ENCODE results near the gene RNF146.
A peak's percentile ranks its signal among the peaks of the same experiment; 100 is the strongest.
"Not testable (repeated sequence)": the region's sequence is repeated elsewhere in the genome, so short reads cannot be mapped to it uniquely, and the experiment has no call there.

RNF146 gene

DNA sequence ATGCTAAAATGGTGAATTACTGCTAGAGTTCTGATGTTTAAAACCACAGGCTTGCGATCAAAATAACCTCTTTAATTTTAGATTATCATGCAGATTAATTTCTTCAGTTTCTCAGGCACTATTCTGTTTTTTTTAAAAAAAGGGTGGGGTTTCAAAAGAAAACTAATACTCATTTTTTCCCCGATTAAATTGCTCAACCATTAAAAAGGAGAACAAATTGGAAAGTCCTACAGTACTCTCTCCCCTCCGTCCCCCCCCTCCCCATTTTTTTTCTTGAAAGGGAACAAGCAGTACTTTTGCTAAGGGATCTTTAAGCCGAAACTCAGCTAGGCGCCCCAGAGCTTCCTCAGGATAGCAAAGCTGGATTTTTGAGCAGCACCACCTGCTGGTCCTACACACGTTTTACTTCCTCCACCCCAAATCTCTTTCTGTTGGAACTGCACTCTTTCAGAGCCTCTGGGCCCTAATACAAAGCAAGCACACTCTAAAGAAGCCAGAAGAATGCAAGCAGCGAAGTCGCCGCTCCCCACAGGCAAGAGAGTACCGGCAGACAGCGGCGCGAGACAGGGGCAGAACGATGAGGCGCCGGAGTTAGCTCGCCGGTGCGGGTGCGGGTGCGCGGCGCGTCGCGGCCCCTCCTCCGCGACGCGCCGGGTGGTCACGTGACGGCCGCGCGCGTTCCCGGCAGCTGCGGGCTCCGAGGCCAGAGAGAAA lies at the start of gene RNF146:
TSS of gene RNF146 (plus strand) at position 687 of the 714 bp plus-strand sequence. CDS start 13,475 bp downstream, outside the sequence.
- DNase-seq (ENCODE audit: low read depth): peak; percentile 37

- DNase-seq (ENCODE audit: low read depth): no peak
These were observed 46.8 kb upstream of the RNF146 start for GRCh38 chr6:127219869-127220268.

DNA sequence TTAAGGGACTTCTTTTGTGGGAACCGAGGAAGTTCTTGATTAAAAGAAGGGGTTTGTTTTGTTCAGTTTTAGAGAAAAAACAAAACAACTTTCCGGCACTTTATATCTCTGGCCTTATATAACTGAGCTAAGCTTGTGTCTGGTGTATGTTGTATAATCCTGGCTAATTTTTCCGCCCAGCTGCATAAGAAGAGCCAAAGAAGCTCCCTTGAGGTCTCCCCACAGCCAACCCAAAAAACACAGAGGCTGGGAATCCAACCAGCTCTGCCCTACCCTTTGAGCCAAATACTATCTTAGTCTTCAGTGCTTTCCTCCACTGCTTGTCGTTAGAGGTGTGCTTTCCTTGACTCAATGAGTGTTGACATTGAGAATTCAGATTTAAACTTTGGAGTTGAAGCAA lies 45.5 kb upstream of the RNF146 start:
- DNase-seq (ENCODE audit: low read depth): no peak

DNA sequence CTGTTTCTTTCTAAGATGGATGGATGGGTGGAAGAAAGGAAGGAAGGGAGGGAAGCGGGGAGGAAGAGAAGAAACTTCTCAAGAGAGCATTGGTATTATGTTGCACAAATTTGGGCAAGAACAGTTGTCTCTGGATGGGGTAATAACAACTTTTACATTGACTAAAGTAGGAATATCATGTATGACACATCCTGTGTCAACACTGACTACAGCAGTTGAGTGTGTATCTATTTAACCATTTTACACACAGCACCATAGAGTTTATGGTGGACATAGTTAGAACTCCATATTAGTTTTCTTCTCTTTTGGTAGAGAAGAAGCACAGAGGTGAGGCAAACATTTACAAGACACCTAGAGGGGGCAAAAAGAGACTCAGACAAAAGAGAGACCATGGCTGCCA lies 44.2 kb upstream of the RNF146 start:
- DNase-seq (ENCODE audit: low read depth): no peak

DNA sequence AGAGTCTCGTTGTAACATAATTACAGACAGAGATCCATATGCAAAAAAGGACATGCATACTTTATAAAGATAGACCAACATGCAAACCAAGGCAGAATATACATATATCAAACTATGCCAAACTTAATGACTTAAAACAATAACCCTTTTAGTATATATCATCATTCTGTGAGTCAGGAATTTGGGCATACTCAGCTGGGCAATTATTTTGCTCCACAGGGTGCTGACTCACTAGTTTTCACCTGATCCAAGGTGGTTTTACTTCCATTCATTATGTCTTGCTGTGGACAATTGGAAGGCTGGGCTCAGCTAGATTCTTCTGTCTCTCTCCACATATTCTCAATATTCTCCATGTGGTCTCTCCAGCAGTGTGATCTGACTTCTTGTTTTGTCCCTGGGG lies 41.2 kb upstream of the RNF146 start:
- no peak for DNase-seq (ENCODE audit: low read depth)

GRCh38 chr6:127233819-127234218 lies 32.8 kb upstream of the RNF146 start:
- DNase-seq (ENCODE audit: low read depth): not testable (repeated sequence)

DNA sequence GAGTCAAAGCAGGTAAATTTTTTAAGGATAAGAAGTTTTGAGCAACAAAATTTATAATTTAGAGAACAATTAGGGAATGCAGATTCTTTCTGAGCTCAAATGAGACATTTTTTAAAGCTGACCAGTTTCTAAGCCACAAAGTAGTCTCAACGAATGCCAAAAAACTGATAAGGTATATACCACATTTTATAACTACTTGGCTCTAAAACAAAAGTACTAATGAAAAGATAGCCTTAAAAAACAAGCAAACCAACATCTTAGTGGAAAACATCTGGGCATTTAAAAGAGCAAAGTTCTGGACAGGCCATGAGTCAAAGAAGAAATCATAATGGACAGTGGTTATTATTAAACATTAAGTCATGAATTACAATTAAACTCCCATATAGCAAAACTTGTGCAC lies 23.2 kb upstream of the RNF146 start:
- DNase-seq (ENCODE audit: low read depth): no peak

DNA sequence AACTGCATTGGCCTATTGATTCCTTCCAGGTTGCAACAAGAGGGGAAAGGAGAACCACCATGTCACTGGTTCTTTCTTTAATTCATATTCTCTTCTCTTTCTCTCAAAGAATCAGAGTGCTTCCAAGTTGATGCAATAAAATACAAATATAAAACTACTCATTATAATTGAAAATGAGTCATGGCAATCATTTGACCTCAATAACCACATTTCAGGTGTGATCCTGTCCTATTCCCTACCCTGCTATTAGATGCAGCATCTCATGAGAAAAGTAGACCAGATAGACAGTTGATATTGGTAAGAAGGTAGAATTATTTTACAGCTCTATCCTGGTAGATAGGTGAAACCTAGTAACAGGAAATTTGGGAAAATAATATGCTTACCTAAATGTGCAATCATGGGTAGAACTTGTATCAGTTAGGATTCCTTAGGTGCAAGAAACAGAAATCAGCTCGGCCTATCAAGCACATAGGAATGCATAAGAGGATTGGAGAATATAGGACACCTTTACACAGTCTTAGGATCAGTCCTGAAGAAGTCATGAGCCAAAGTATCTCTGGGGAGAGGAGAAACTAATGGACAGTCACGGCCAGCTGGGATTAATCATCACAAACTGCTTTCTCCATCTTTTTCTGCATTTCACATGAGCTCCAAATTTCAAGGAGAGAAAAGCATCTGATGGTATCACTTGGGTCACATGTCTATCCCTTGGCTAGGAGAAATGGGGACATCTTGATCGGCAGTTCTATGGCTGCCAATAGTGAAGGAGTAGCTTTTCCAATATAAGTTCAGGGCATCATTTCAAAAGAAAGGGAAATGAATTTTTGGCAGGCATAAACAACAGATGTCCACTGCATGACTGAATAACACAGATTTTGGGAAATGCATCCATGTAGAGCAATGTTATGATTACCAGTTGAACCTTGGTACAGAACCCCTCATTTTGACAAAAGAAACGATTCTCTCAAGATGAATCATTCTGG lies 19.3 kb upstream of the RNF146 start:
- no peak for DNase-seq (ENCODE audit: low read depth)

DNA sequence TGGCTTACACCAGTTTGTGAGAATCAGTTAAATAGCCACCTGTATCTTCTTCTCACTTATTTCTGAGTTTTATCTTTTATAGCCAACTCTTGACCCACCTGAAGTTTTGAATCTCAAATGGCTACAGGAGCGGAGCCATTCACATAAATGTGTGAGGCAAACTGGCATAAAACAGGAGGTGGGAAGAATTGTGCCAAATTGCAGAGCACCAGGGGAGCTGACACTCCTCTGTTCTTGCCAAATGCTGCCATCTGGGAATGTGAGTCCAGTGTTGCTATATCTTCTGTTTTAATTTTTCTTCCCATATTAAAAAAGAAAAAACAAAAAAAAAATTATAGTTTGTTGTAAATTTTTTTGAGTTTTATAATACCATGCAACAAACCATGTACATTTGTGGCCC lies 17.0 kb upstream of the RNF146 start:
- DNase-seq (ENCODE audit: low read depth): no peak

DNA sequence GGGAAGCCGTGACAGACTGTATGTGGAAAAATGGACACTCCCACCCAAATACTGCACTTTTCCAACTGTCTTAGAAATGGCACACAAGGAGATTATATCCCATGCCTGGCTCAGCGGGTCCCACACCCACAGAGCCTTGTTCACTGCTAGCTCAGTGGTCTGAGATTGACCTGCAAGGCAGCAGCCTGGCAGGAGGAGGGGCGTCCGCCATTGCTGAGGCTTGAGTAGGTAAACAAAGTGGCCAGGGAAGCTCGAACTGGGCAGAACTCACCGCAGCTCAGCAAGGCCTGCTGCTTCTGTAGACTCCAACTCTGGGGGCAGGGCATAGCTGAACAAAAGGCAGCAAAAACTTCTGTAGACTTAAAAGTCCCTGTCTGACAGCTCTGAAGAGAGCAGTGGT lies 11.4 kb upstream of the RNF146 start:
- no peak for DNase-seq (ENCODE audit: low read depth)

DNA sequence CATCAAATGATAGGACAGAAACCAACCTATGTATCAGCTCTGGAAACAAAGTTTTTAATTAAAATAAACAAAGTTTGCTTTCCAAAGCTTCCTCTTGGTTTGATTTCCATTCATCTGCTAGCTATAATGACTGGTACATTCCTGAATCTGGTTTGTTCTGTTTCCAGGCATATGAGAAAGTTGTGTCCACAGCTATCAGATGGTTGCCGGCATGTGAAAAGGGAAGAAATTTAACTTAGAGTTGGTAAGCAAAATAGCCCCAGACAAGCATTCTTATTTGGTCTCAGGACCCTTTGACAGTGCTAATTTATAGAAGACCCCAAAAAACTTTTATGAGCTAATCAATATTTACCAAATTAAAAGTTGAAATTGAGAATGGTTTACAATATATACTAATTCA lies 3.8 kb upstream of the RNF146 start:
- no peak for DNase-seq (ENCODE audit: low read depth)

DNA sequence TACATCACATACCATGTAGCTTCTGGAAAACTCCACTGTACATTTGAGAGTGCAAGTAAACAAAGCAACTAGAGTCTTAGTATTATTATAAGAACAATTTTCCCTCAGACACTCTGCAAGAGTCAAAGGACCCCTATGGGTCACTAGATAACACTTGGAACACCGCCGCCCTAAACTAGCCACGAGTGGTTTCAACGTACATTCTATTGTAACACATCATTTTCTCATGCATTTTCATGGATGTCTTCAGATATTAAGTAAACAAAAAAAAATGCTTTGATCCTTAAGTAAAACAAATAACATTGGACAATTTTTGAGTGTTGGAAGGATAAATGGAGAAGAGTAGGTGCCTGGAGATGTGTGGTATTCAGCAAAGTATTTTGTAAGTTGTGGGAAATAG lies 3.2 kb upstream of the RNF146 start:
- DNase-seq (ENCODE audit: low read depth): no peak

DNA sequence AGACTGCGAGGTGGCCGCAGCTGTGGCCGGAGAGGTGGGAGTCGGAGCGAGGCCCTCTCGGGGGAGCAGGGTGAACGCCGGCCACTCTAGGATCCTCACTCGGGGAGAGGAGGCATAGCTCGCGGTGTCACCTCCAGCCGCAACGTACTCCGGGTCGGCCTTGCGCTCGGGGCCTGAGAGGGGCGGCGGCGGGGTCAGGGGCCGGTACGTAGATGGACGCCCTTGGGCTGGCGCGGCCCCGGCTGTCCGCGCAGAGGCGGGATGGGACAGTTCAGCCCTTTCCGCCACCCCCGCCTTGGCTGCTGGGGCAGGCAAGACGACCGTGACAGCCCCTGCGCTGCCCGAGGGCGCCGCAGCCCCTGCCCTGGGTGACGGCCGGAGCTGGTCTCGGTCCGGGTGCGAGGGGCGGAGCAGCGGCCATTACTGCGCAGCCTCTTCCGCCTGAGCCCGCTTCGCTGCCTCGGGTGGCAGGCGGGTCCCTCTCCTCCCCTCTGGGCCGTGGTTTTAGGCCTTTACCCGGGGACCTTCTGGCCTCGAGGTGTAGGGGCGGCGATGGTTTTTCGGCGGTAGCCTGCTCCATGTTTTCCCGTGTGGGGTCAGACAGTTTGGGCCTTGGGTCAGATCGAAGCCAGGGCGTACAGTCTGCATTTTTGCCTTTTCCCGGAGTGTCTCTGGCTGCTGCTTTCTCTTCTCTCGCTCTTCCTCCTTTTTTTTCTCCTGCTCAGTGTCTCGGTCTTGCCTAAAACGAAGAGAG lies 405 bp downstream of the RNF146 start:
- peak; percentile 13 for DNase-seq (ENCODE audit: low read depth)

DNA sequence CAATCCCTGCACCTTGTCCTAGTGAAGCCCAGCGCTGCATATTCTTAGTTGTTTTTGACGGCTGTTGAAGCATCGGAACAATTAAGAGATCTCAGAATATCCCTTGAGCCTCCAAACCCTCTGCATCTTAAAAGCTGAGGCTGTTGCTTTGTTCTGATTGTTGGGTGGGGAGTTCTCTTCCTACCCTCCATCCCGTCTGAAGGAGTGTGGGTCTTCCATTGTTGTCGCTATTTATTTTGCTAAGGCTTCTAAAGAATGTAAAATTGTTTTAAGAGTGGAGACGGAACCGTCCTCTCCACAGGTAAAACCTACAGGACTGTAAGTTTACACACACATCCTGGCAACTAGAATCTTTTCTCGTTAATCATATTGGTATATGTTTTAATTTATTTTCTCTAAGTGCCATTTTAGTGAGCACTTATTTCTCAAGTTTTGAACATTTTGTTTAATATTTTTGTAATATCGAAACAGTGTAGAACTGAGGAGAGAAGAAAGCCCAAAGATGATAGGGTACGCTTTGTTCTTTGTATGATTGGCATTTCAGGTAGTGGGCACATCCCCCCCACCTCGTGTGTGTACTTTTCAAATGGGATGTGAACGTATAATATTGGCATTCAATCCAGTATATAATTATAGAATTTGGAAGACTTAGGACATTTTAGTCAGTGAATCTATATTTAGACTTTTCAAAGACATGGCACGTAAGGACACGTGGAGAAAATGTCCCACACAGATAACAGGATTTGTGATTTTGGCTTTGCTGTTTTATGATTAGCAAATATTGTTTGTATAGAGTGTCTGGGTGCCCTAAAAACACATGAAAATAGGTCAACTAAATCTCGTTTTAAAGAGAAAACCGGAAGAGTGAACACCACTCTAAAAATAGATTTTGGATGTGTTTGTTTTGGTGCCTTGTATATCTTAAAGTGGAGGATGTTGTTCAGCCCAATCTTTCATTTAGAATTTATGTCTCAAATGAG lies 1.3 kb downstream of the RNF146 start:
- no peak for DNase-seq (ENCODE audit: low read depth)

- DNase-seq (ENCODE audit: low read depth): no peak
These were observed 5.9 kb downstream of the RNF146 start for GRCh38 chr6:127272576-127272975.

DNA sequence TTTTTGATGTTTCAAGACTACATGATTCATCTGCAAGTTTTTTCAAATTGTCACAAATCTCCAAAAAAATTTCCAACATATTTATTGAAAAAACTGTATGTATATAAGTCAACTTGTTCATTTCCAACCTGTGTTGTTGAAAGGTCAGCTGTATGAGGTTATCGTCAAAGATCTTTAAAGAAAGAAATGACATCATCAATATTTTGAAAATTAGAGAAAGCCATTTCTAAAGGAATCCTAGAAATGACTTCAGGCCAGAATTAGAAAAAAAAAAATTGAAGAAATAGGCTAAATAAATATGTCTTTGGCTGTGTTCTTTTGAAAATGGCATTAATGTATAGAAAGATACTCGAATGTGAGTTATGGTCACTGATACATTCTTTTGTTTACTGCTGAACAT lies 6.8 kb downstream of the RNF146 start:
- DNase-seq (ENCODE audit: low read depth): no peak

- no peak for DNase-seq (ENCODE audit: low read depth)
These were observed 9.7 kb downstream of the RNF146 start for GRCh38 chr6:127276331-127276730.

GRCh38 chr6:127277878-127278843 lies 11.5 kb downstream of the RNF146 start:
- DNase-seq (ENCODE audit: low read depth): no peak

DNA sequence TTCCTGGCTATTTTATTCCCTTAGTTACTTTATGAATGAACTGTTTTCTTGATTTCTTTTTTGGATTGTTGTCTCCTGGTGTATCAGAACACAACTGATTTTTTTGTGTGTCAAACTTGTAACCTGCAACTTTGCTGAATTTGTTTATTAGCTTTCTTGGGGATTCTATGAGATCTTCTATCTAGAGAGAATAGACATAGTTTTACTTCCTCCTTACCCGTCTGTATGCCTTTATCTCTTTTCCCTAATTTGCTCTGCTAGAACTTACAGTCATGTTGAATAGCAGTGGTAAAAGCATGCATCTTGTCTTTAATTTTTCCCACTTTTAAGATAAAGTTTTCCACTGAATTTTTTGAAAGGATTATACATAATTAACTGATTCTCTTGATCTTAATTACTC lies 13.2 kb downstream of the RNF146 start:
- no peak for DNase-seq (ENCODE audit: low read depth)

DNA sequence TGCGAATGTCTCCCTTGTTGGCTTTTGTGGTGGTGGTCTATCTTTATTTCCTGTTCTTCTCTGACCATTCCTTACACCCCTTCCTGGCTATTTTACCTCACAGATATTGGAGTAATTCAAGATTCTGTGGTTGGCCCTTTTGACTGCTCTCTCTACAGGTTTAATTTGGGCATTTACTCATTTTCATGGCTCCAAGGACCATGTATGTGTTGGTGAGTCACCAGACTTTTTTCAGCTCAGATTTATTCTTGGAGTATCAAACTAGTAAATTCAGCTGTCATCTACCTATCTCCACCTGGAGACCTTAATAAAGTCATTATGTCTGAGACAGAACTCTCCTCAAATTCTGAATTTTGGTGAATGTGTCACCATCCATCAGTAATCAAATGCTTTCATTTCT lies 15.5 kb downstream of the RNF146 start:
- no peak for DNase-seq (ENCODE audit: low read depth)

Measured in stimulated activated CD8-positive, alpha-beta memory T cell treated with anti-CD3 and anti-CD28 coated beads, Interleukin-7, amount 100 ng/mL, for 24 hours (primary cell).